Measurements from ENCODE around the gene KIAA0825.
"Not testable (repeated sequence)": the region's sequence is repeated elsewhere in the genome, so short reads cannot be mapped to it uniquely, and the experiment has no call there.

The KIAA0825 gene

GRCh38 chr5:94577466-94578245, 40.7 kb downstream of the KIAA0825 start:
- no peak for DNase-seq

GRCh38 chr5:94575196-94575595, 43.2 kb downstream of the KIAA0825 start:
- no peak for DNase-seq

- DNase-seq: not testable (repeated sequence)
Measured at GRCh38 chr5:94573349-94573748, 45.1 kb downstream of the KIAA0825 start.

- no peak for DNase-seq
Measured at GRCh38 chr5:94571415-94571814, 47.0 kb downstream of the KIAA0825 start.

GRCh38 chr5:94564812-94565211, 53.6 kb downstream of the KIAA0825 start:
- no peak for DNase-seq

- DNase-seq: no peak
Measured at GRCh38 chr5:94562327-94562971, 56.0 kb downstream of the KIAA0825 start.

GRCh38 chr5:94558028-94558427, 60.4 kb downstream of the KIAA0825 start:
- no peak for DNase-seq

GRCh38 chr5:94551858-94552257, 66.5 kb downstream of the KIAA0825 start:
- DNase-seq: no peak

GRCh38 chr5:94545870-94546625, 72.4 kb downstream of the KIAA0825 start:
- DNase-seq: peak; percentile 75 to 81 (median 80)

GRCh38 chr5:94544875-94545547, 73.4 kb downstream of the KIAA0825 start:
- DNase-seq: no peak

GRCh38 chr5:94544031-94544650, 74.3 kb downstream of the KIAA0825 start:
- peak; percentile 63 to 90 (median 77) for DNase-seq

- DNase-seq: no peak
Measured at GRCh38 chr5:94540856-94541494, 77.4 kb downstream of the KIAA0825 start.

- DNase-seq: no peak
Measured at GRCh38 chr5:94538260-94538659, 80.1 kb downstream of the KIAA0825 start.

GRCh38 chr5:94526706-94527105, 91.7 kb downstream of the KIAA0825 start:
- DNase-seq: no peak

- peak; percentile 38 to 74 (median 58) for DNase-seq
Measured at GRCh38 chr5:94524841-94525697, 93.3 kb downstream of the KIAA0825 start.

GRCh38 chr5:94523018-94523417, 95.4 kb downstream of the KIAA0825 start:
- DNase-seq: no peak

GRCh38 chr5:94522117-94522516, 96.3 kb downstream of the KIAA0825 start:
- no peak for DNase-seq

- no peak for DNase-seq
Measured at GRCh38 chr5:94517490-94518488, 100.6 kb downstream of the KIAA0825 start.

- DNase-seq: no peak
Measured at GRCh38 chr5:94516148-94516547, 102.3 kb downstream of the KIAA0825 start.
